Endothelial cell of umbilical vein (primary cell): ENCODE measurements around the gene ALG8. TPM values are rescaled to one million over a fixed set of nuclear protein-coding genes. Genes with fewer than 3 reads are reported as not detected.

Source experiments
- BruUV-seq: library from RNA; stranded (reverse); fragments of 400-500 nt; replicated peaks from 2 replicates; lab custom pipeline; 2021; lab: Mats Ljungman, UMichigan
- CTCF ChIA-PET: fragments of 300-600, 350-600 bp; sonication (Branson Sonifier 250); formaldehyde crosslinking; loops from one replicate; lab custom pipeline; 2021; ENCODE audit warnings: antibody characterized with exemption, inconsistent platforms; lab: Charles Lee
- POLR2A ChIA-PET: fragments of 300-600, 350-600 bp; sonication (Branson Sonifier 250); formaldehyde crosslinking; loops from one replicate; lab custom pipeline; 2021; ENCODE audit warnings: antibody characterized with exemption, inconsistent platforms; lab: Charles Lee
- DNase-seq: peaks from one replicate; pipeline ENCODE4 v3.0.0-alpha.2; 2011; ENCODE audit warnings: low read depth, low spot score
- FAIRE-seq: peaks from 2 replicates; lab custom pipeline; 2011; peaks lifted over from hg19 to GRCh38; lab: Jason Lieb, UNC
- H2AFZ ChIP-seq: 2 replicates; pipeline ENCODE4 v1.6.0; 2012; ENCODE audit warnings: low read depth, low read length, control low read depth, inconsistent platforms
- H3K27ac ChIP-seq: 2 replicates; pipeline ENCODE4 v1.5.1; 2011; ENCODE audit warnings: low read depth, mild to moderate bottlenecking, control low read depth, low read length, moderate library complexity; ENCODE audit not compliant: insufficient read depth
- H3K27me3 ChIP-seq, 2 experiments: 2 replicates each; pipeline versions ENCODE4 v1.6.0 to v1.6.1; 2011; ENCODE audit warnings: low read length in 2 of 2, mixed read lengths in 1 of 2; ENCODE audit not compliant: control insufficient read depth in 2 of 2, insufficient read depth in 2 of 2
- H3K36me3 ChIP-seq, 2 experiments: 2 replicates in 1 of 2; 3 replicates in 1 of 2; pipeline ENCODE4 v1.5.1; 2011; ENCODE audit warnings: low read length in 2 of 2, mild to moderate bottlenecking in 1 of 2, moderate library complexity in 1 of 2; ENCODE audit not compliant: control insufficient read depth in 2 of 2, insufficient read depth in 2 of 2; ENCODE audit errors: extremely low read depth in 1 of 2
- H3K4me1 ChIP-seq: 3 replicates; pipeline ENCODE4 v1.5.1; 2011; ENCODE audit warnings: mild to moderate bottlenecking, low read length; ENCODE audit not compliant: control insufficient read depth, insufficient read depth; ENCODE audit errors: extremely low read depth
- H3K4me2 ChIP-seq: 2 replicates; pipeline ENCODE4 v1.6.1; 2011; ENCODE audit warnings: low read length, control low read depth, mixed read lengths; ENCODE audit not compliant: insufficient read depth
- H3K4me3 ChIP-seq, 3 experiments: fragments of 200-600 bp in 1 of 3; sonication (generic), shearing (Covaris generic) in 1 of 3; replicated peaks in 1 of 3; 2 replicates each; pipeline ENCODE4 v1.5.1; 2011 to 2016; ENCODE audit warnings: control low read depth in 3 of 3, low read length in 3 of 3, mild to moderate bottlenecking in 2 of 3, inconsistent platforms in 1 of 3, low read depth in 1 of 3, moderate library complexity in 1 of 3; ENCODE audit not compliant: insufficient read depth in 1 of 3
- H3K79me2 ChIP-seq: 2 replicates; pipeline ENCODE4 v1.6.0; 2012; ENCODE audit warnings: low read length, inconsistent platforms; ENCODE audit not compliant: control insufficient read depth, insufficient read depth
- H3K9ac ChIP-seq: replicated peaks from 2 replicates; pipeline ENCODE3; 2011; ENCODE audit warnings: low read length, control low read depth; ENCODE audit not compliant: insufficient read depth; ENCODE audit errors: extremely low read depth
- H3K9me1 ChIP-seq: replicated peaks from 3 replicates; pipeline ENCODE4 v1.6.0; 2011; ENCODE audit warnings: mild to moderate bottlenecking, low read length; ENCODE audit not compliant: control insufficient read depth, insufficient read depth; ENCODE audit errors: extremely low read depth
- H3K9me3 ChIP-seq: replicated peaks from 2 replicates; pipeline ENCODE4 v1.5.1; 2012; ENCODE audit warnings: low read length, inconsistent platforms; ENCODE audit not compliant: control insufficient read depth, insufficient read depth
- H4K20me1 ChIP-seq: replicated peaks from 2 replicates; pipeline ENCODE3; 2011; ENCODE audit warnings: mild to moderate bottlenecking, low read length; ENCODE audit not compliant: control insufficient read depth, insufficient read depth; ENCODE audit errors: extremely low read depth
- GATA2 ChIP-seq: IDR thresholded peaks from 2 replicates; pipeline ENCODE4 v1.7.0; 2011; ENCODE audit warnings: low read depth, mild to moderate bottlenecking, moderate library complexity, mixed read lengths, low read length; ENCODE audit not compliant: insufficient read length, insufficient read depth
- JUN ChIP-seq: IDR thresholded peaks from 2 replicates; pipeline ENCODE4 v1.6.1; 2011; ENCODE audit warnings: borderline replicate concordance, low read depth; ENCODE audit not compliant: insufficient read length, insufficient read depth
- MYC ChIP-seq: IDR thresholded peaks from one replicate; pipeline ENCODE4 v1.6.1; 2011; ENCODE audit warnings: mild to moderate bottlenecking, low read depth, low read length
- POLR2A ChIP-seq: IDR thresholded peaks from 2 replicates; pipeline ENCODE4 v1.6.1; 2012; ENCODE audit warnings: low read depth, mild to moderate bottlenecking, control low read depth, low read length
- POLR2AphosphoS5 ChIP-seq: IDR thresholded peaks from 2 replicates; pipeline ENCODE4 v1.6.1; 2012; ENCODE audit warnings: low read depth, mild to moderate bottlenecking, control low read depth, low read length, moderate library complexity; ENCODE audit not compliant: insufficient read depth
- dilution Hi-C: fragments of 300-500 bp; cut with MboI; formaldehyde crosslinking; loops from one replicate; pipeline ENCODE4 v1.15.0; 2019; ENCODE audit warnings: low sequenced_read_pairs; ENCODE audit not compliant: extremely low pct_ligation_motif_present
- intact Hi-C: fragments of 100-400 bp; cut with micrococcal nuclease; formaldehyde crosslinking; loops from one replicate; pipeline ENCODE4 v1.10.0; 2022
- polyA plus RNA-seq, 4 experiments: library from polyadenylated mRNA; depleted of rRNA in 3 of 4; stranded (reverse) in 3 of 4; unstranded in 1 of 4; fragments of >200 nt; gene quantifications; 2 replicates each; pipeline versions ENCODE4 v1.2.1 to v1.2.3, GENCODE V29; 2011 to 2012; ENCODE audit warnings: missing spikeins in 1 of 4
- total RNA-seq: library from RNA; stranded (reverse); gene quantifications from 2 replicates; pipeline ENCODE4 v1.2.3, GENCODE V29; 2021
- TF ChIP-seq, protein P1 (sequence below), 2 donors: IDR thresholded peaks; 1 replicate in 1 of 2; 2 replicates in 1 of 2; pipeline ENCODE4 v1.5.1; 2011; ENCODE audit warnings: low read length in 2 of 2, mild to moderate bottlenecking in 2 of 2, moderate library complexity in 2 of 2, control low read depth in 1 of 2, inconsistent platforms in 1 of 2, low read depth in 1 of 2; ENCODE audit not compliant: insufficient read depth in 1 of 2; ENCODE audit errors: extremely low read depth in 1 of 2

ALG8 gene
- total and polyA plus RNA-seq, 2 donors (not counting 3 experiments of a cell fraction or from before 2014, with no cell fraction given): 43.9 to 48.2 TPM

DNA sequence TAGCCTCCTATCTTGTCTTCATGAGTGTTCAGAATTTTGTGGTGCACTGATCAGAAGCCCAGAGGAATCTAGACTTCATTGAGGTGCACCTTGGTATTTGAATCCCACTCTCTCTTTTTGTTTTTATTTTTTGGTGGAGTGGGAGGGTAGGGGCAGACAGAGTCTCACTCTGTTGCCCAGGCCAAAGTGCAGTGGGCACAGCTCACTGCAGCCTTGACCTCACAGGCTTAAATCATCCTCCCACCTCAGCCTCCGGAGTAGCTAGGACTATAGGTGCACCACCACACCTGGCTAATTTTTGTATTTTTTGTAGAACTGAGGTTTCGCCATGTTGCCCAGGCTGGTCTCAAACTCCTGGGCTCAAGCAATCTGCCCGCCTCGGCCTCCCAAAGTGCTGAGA, 10.9 kb upstream of the ALG8 start:
- no peak overlapping the region for H3K27ac ChIP-seq
- intact Hi-C loops: no loop called here
- no peak for DNase-seq
- no peaks in the 10 kb centered on the region for H3K9me3 ChIP-seq
- dilution Hi-C loops: no loop called here
- ChIA-PET CTCF (interaction anchor here (0.8 to 2.6 kb wide), 14 partner anchors 11 to 437 kb away, joined by 3 to 36 read pairs (median 5); partner anchors contain the start of genes ALG8, GAB2, KCTD21 and USP35), POLR2A (interaction anchor here (1.4 kb wide), 1 partner anchor 11 kb away, joined by 6 read pairs; the partner anchor contains the start of gene ALG8)
- FAIRE-seq: no peak
- H3K4me3 ChIP-seq: no peak overlapping the region
- TF ChIP-seq POLR2AphosphoS5: no peak
- TF ChIP-seq GATA2: no peak
- TF ChIP-seq MYC: no peak
- TF ChIP-seq, protein P1, sequence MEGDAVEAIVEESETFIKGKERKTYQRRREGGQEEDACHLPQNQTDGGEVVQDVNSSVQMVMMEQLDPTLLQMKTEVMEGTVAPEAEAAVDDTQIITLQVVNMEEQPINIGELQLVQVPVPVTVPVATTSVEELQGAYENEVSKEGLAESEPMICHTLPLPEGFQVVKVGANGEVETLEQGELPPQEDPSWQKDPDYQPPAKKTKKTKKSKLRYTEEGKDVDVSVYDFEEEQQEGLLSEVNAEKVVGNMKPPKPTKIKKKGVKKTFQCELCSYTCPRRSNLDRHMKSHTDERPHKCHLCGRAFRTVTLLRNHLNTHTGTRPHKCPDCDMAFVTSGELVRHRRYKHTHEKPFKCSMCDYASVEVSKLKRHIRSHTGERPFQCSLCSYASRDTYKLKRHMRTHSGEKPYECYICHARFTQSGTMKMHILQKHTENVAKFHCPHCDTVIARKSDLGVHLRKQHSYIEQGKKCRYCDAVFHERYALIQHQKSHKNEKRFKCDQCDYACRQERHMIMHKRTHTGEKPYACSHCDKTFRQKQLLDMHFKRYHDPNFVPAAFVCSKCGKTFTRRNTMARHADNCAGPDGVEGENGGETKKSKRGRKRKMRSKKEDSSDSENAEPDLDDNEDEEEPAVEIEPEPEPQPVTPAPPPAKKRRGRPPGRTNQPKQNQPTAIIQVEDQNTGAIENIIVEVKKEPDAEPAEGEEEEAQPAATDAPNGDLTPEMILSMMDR (IDR thresholded peaks at IDR 0.05; ENCODE audit: extremely low read depth in 1 of 2, insufficient read depth in 1 of 2, low read depth in 1 of 2, low read length in 2 of 2): no peak
- no peak for TF ChIP-seq POLR2A
- TF ChIP-seq JUN: no peak
- no TSS peak for BruUV-seq
- H3K9ac ChIP-seq: no peak overlapping the region
- no peaks in the 10 kb centered on the region for H3K4me1 ChIP-seq
- no peaks in the 10 kb centered on the region for H3K9me1 ChIP-seq
- no peaks in the 10 kb centered on the region for H3K36me3 ChIP-seq
- no peaks in the 10 kb centered on the region for H3K27me3 ChIP-seq
- no peaks in the 10 kb centered on the region for H4K20me1 ChIP-seq
- H2AFZ ChIP-seq: no peak overlapping the region
- no peaks in the 10 kb centered on the region for H3K79me2 ChIP-seq
- no peak overlapping the region for H3K4me2 ChIP-seq
